SU-DHL-6 (cell line): ENCODE data around the gene ATP9A.

Source experiments
- H2AFZ ChIP-seq: fragments of 200-600 bp; sonication (generic); 2 replicates; pipeline ENCODE4 v1.6.1; 2014; ENCODE audit warnings: low read depth, mild to moderate bottlenecking, moderate library complexity, mixed read lengths, antibody characterized with exemption, low read length; ENCODE audit not compliant: severe bottlenecking
- H3F3A ChIP-seq: fragments of 200-600 bp; shearing (Covaris generic); 2 replicates; pipeline ENCODE4 v1.6.0; 2016; ENCODE audit warnings: antibody characterized with exemption, mild to moderate bottlenecking; ENCODE audit not compliant: insufficient read depth
- H3K27ac ChIP-seq: fragments of 200-600 bp; sonication (generic); 2 replicates; pipeline ENCODE4 v1.5.1; 2016; ENCODE audit warnings: low read depth, mild to moderate bottlenecking, low read length, moderate library complexity, mixed read lengths
- H3K27me3 ChIP-seq: fragments of 200-600 bp; sonication (generic), shearing (Covaris generic); 2 replicates; pipeline ENCODE4 v1.6.0; 2014; ENCODE audit warnings: mild to moderate bottlenecking, low read length
- H3K36me3 ChIP-seq: fragments of 200-600 bp; sonication (generic); 2 replicates; pipeline ENCODE4 v1.6.1; 2014; ENCODE audit warnings: mild to moderate bottlenecking, low read length, mixed read lengths
- H3K4me2 ChIP-seq: fragments of 300-600, 200-600 bp; shearing (Covaris generic), sonication (generic); 2 replicates; pipeline ENCODE4 v1.6.0; 2014; ENCODE audit warnings: low read length, low read depth, mild to moderate bottlenecking; ENCODE audit not compliant: poor library complexity, severe bottlenecking
- H3K4me3 ChIP-seq: fragments of 200-600 bp; sonication (generic); 2 replicates; pipeline ENCODE4 v1.5.1; 2014; ENCODE audit warnings: antibody characterized with exemption, low read length, mild to moderate bottlenecking, mixed read lengths; ENCODE audit not compliant: insufficient read depth, poor library complexity, severe bottlenecking
- H3K79me2 ChIP-seq: fragments of 200-600 bp; sonication (generic); 2 replicates; pipeline ENCODE4 v1.6.1; 2014; ENCODE audit warnings: mild to moderate bottlenecking, low read length, moderate library complexity; ENCODE audit not compliant: insufficient read depth
- H3K9ac ChIP-seq: fragments of 200-600 bp; sonication (generic); 2 replicates; pipeline ENCODE4 v1.7.0; 2014; ENCODE audit warnings: mild to moderate bottlenecking, low read length
- H3K9me2 ChIP-seq: fragments of 200-600 bp; sonication (generic); replicated peaks from 2 replicates; pipeline ENCODE4 v1.6.1; 2014; ENCODE audit warnings: low read length; ENCODE audit not compliant: insufficient read depth
- H3K9me3 ChIP-seq: fragments of 200-600 bp; sonication (generic); 2 replicates; pipeline ENCODE4 v1.6.1; 2014; ENCODE audit warnings: low read length, mixed read lengths; ENCODE audit not compliant: insufficient read depth
- H4K20me1 ChIP-seq: fragments of 200-600 bp; sonication (generic); 2 replicates; pipeline ENCODE4 v1.6.1; 2014; ENCODE audit warnings: low read depth, mild to moderate bottlenecking, antibody characterized with exemption, low read length, moderate library complexity, mixed read lengths
- CTCF ChIP-seq: fragments of 200-600 bp; sonication (generic); IDR thresholded peaks from one replicate; pipeline ENCODE4 v1.5.1; 2017; ENCODE audit warnings: antibody characterized with exemption, mild to moderate bottlenecking, low read length, moderate library complexity; ENCODE audit not compliant: insufficient read depth, poor library complexity, severe bottlenecking
- EZH2phosphoT487 ChIP-seq: fragments of 200-600 bp; sonication (generic), shearing (Covaris generic); conservative IDR thresholded peaks from 2 replicates; pipeline ENCODE4 v1.6.1; 2018; ENCODE audit warnings: mild to moderate bottlenecking, antibody characterized with exemption, low read length, moderate library complexity, mixed read lengths

ATP9A gene

GRCh38 chr20:51715163-51715855 lies 52.9 kb downstream of the ATP9A start:
- H3K36me3 ChIP-seq = no peaks in the 10 kb centered on the region
- TF ChIP-seq CTCF (no peak), EZH2phosphoT487 (no peak)
- no peaks in the 10 kb centered on the region for H3F3A ChIP-seq
- H2AFZ ChIP-seq = no peak overlapping the region
- no peak overlapping the region for H3K4me2 ChIP-seq
- H3K9ac ChIP-seq = no peak overlapping the region
- H3K4me3 ChIP-seq = no peak overlapping the region
- no peaks in the 10 kb centered on the region for H3K9me3 ChIP-seq
- H3K9me2 ChIP-seq = no peaks in the 10 kb centered on the region
- H4K20me1 ChIP-seq = no peaks in the 10 kb centered on the region
- no peaks in the 10 kb centered on the region for H3K79me2 ChIP-seq
- no peaks in the 10 kb centered on the region for H3K27me3 ChIP-seq
- no peak overlapping the region for H3K27ac ChIP-seq

GRCh38 chr20:51713213-51713598 lies 55.0 kb downstream of the ATP9A start:
- Histone ChIP-seq H3F3A (no peaks in the 10 kb centered on the region), H3K9ac (no peak overlapping the region), H3K36me3 (no peaks in the 10 kb centered on the region), H3K27me3 (no peaks in the 10 kb centered on the region), H3K9me2 (no peaks in the 10 kb centered on the region), H3K4me2 (no peak overlapping the region), H3K79me2 (no peaks in the 10 kb centered on the region), H3K27ac (no peak overlapping the region), H4K20me1 (no peaks in the 10 kb centered on the region), H3K4me3 (no peak overlapping the region), H2AFZ (no peak overlapping the region), H3K9me3 (no peaks in the 10 kb centered on the region)
- no peak for TF ChIP-seq EZH2phosphoT487
- TF ChIP-seq CTCF = no peak

- Histone ChIP-seq H2AFZ (no peak overlapping the region), H3K36me3 (no peaks in the 10 kb centered on the region), H3K79me2 (no peaks in the 10 kb centered on the region), H3K9me3 (no peaks in the 10 kb centered on the region), H3K9ac (no peak overlapping the region), H4K20me1 (no peaks in the 10 kb centered on the region), H3K4me2 (no peak overlapping the region), H3K4me3 (no peak overlapping the region), H3F3A (no peaks in the 10 kb centered on the region), H3K27me3 (no peaks in the 10 kb centered on the region), H3K9me2 (no peaks in the 10 kb centered on the region), H3K27ac (no peak overlapping the region)
- TF ChIP-seq EZH2phosphoT487 (no peak), CTCF (no peak)
These were observed 55.5 kb downstream of the ATP9A start for GRCh38 chr20:51712501-51713212.
